NCI-H1105 treated with DMSO at 0.1 percent for 48 hours (cell line): Measurements from ENCODE around the gene CDKN2AIP.

Experiments
- DNase-seq: peaks from one replicate; lab custom pipeline; 2025; lab: John Stamatoyannopoulos, UW

Gene CDKN2AIP, protein sequence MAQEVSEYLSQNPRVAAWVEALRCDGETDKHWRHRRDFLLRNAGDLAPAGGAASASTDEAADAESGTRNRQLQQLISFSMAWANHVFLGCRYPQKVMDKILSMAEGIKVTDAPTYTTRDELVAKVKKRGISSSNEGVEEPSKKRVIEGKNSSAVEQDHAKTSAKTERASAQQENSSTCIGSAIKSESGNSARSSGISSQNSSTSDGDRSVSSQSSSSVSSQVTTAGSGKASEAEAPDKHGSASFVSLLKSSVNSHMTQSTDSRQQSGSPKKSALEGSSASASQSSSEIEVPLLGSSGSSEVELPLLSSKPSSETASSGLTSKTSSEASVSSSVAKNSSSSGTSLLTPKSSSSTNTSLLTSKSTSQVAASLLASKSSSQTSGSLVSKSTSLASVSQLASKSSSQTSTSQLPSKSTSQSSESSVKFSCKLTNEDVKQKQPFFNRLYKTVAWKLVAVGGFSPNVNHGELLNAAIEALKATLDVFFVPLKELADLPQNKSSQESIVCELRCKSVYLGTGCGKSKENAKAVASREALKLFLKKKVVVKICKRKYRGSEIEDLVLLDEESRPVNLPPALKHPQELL

DNA sequence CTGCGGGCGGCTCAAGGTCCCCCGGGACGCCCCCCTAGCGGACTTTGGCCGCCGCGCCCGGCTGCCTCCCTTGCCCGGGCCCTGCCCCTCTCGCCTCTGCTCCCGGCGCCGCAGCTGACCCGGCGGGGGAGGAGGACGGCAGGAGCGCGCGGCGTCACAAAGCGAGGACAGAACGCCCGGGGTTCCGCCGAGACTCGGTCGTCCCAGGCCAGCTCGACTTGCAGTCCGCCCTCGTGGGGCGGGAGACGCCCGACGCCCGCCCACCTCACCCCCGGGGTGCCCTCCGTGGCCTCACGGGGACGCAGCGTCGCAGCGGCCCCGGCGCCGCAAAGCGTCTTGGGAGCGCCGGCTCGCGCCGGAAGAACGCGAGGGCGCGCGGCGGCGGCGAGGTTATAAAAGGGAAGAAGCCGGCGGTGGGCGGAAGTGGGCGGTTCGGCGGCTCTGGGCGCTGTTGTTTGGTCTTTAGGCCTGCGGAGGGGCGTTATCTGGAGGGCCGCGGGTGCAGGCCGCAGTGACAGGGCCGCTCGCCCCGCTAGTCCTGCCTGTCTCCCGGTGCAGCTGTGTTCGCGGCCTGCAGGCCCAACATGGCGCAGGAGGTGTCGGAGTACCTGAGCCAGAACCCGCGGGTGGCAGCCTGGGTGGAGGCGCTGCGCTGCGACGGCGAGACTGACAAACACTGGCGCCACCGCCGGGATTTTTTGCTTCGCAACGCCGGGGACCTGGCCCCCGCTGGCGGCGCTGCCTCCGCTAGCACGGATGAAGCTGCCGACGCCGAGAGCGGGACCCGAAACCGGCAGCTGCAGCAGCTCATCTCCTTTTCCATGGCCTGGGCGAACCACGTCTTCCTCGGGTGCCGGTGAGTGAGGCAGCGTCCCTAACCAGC is at the start of gene CDKN2AIP:
Gene CDKN2AIP, plus strand, starts transcription at position 423 of the 883 bp plus-strand sequence. Its CDS starts 162 bp downstream, at position 585.
- DNase-seq: peak; percentile 79

DNA sequence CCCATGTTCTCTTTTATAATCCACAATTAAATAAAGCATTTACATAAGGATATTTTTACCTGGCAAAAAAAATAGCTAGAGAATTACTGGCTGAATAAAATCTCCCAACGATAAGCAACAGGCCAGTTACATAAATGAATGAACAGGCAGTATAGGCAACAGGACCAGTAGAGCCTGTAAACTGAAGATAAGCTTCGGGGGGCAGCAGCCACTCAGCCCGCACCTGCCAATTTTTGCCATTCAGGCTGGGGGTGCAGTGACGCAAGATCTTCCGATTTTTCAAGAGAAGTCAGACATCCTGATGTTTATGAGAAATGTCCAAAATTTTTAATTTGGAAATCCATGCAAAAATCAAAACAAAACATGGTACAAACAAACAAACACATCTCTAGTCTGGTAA is 49.0 kb upstream of the CDKN2AIP start:
- DNase-seq: no peak

DNA sequence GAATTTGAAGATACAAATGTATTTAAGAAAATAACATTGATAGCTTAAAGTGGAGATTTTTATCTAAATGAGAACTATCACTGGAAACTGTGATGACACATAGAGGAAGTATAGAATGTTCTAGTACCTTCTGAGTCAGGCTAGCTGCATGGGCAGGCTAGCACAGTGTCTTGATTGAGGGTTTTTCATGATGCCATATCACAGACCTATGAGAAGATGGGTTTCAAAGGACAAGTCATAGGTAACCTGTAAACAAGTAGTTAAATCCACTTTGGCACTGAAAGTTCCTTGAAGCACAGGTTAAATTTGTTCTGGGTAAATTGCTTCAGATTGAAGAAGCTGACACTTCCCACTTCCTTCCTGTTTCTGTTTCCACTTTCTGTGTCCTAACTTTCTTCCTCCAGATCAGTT is 48.2 kb upstream of the CDKN2AIP start:
- no peak for DNase-seq

DNA sequence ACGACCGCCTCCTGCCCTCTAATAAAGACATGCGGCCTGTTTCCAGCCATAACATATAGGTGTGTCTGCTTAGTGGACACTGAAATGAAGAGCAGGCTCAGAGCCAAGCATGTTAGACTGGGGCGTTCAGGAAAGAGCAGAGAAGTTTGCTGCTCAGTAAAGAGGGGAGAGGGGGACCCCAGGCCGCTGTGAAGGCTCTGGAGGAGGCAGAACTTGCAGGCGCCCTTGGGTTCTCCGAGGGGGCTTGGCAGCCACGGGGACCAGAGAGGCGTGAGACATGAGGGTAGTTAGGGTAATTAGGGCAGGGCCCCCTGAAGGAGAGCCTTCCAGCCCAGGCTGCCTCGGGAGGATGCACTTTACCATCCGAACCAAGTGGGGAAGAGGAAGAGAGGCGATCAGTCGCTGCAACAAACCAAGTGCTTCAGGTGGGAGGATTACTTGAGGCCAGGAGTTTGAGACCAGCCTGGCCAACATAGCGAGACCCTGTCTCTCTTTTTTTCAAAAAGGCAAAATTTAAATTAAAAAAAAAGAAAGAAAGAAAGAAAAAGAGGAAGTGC is 46.6 kb upstream of the CDKN2AIP start:
- no peak for DNase-seq

DNA sequence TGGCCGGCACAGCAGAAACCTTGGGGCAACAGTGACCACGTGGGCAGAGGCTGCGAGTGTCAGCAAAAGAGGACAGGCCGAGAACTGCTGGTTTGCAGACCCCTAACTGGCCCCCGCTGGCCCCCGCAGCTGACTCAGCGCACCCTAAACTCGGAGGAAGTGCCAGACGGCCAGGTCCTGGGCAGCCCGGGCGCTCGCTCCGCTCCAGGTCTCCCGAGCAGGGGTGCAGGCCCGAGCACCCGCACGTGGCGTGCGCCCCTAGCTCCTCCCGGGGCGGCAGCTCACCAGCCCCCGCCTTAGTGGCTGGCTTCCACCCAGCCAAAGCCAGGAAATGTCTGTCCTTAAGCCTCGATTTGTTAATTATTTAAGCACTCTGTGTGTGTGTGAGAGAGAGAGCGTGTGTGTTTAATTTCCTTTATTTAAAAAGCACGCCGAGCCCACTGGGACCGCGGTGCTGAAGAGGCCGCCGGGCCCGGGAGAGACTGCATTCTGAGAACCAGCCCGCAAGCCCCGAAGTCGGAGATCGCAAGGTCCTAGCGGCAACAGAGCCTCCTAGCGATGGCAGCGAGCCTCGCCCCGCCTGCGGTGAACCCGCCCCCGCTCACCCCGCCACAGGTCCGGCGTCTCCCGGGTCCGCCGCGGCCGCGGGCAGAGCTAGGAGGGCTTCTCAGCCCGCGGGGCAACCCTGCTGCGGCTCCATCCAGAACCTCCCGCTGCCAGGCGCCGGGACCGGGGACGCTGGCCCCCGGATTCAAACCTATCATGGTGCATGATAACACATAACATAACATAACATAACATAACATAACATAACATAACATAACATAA is 45.9 kb upstream of the CDKN2AIP start:
- DNase-seq: no peak

DNA sequence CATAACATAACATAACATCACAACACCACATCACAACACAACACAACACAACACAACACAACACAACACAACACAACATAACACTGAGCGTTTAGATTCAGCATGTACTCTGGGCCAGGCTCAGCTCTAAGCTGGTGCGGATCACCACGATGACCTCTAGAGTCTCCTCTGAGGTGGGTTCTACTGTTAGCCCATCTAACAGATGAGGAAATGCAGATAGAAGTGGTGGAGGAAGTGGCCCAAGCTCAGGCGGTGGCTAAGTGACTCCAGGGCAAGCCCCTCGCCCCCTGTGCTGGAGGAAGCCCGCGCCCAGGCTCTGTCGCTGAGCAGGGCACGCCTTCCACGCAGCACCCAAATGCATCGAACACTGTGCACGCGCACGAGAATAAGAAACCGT is 45.3 kb upstream of the CDKN2AIP start:
- DNase-seq: no peak

DNA sequence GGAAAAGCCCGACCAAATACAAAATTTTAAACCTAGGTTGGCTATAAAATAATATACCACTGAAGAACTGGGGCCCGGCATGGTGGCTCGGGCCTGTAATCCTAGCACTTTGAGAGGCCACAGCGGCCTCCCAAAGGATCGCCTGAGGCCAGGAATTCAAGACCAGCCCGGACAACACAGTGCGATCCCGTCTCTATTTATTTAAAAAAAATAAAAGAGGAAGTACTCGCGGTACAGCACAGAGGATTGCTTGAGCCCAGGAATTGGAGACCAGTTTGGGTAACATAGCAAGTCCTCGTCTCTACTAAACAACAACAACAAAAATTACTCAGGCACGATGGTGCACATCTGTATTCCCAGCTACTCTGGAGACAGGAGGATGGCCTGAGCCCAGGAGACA is 44.8 kb upstream of the CDKN2AIP start:
- DNase-seq: no peak

DNA sequence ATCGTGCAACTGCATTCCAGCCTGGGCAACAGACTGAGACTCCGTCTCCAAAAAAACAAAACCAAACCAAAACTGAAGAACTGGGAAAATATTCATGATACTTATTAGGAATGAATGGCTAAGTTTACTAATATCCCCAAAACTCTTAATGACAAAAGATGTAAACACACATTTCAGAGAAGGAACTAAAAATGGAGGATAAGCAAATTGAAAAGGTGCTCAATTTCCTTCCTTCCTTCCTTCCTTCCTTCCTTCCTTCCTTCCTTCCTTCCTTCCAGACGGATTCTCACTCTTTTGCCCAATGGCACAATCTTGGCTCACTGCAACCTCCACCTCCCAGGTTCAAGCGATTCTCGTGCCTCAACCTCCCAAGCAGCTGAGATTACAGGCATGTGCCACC is 44.4 kb upstream of the CDKN2AIP start:
- DNase-seq: no peak

DNA sequence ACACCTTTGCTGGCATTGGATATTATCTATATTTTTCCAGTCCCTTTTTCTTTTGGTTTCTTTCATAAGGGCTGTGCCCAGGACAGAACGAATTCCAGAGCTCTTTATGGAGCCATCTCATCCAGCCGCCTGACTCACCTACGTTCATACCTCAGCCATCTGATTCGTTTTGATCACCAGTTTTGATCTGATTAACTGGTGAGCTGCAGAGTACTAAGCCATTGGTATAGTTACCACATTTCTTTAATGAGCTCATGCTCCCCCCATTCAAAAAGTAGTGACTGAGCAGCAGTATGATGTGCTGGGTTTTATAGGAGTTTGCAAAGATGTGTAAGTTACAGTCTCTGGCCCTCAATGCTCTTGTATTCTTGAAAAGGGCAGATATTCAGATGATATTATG is 43.0 kb upstream of the CDKN2AIP start:
- DNase-seq: no peak

DNA sequence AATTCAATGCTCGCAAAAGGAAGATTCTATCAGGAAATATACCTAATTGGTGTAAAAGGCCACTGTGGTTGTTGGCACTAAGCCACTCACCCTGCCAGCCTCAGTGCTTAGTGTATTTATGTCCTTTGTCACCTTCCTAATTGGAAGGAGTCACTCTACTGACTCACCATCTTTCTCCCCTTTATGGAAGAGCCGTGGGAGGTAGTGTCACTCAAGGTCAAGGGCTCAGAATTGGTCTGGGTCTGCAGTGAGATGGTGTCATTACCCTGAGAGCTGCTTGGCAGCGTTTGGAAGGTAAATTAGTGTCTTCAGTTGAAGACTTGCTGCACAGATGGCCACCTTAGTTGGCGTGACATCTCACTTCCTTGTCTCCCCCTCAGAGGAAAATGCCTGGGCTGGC is 41.7 kb upstream of the CDKN2AIP start:
- DNase-seq: peak; percentile 27

DNA sequence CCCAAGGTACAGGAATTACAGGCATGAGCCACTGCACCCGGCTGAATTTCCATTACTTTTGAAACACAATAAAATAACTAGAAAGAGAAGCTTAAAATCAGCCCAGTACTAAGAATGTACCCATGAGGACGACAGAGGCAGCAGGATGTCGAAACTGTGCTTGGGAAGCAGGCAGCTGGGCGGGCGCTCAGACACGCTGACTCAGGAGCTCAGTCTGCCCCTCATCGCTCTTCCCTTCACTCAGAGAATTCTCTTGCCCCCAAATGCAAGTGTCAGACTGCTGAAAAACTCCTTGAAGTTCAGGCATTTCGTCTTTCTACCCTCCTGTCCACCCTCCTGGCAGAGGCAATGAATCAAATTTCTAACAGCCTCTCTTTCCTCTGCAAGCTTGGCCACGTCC is 41.0 kb upstream of the CDKN2AIP start:
- DNase-seq: no peak

DNA sequence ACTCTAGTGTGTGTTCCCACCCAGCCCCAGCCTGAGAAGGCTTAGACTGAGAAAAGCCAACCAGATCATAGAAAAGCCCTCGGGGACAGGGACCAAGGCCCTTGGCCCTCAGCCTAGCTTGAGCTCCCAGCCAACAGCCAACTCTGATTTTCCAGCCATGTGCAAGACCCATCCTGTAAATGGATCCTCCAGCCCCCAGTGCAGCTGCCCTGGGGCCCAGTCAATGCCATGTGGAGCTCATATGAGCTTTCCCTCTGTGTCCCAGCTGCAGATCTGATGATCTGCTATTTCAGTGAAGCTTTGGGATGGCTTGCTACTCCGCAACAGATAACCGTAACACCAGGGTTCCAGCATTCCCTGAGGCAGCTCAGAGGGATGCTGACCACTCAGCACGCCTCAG is 40.5 kb upstream of the CDKN2AIP start:
- DNase-seq: no peak

DNA sequence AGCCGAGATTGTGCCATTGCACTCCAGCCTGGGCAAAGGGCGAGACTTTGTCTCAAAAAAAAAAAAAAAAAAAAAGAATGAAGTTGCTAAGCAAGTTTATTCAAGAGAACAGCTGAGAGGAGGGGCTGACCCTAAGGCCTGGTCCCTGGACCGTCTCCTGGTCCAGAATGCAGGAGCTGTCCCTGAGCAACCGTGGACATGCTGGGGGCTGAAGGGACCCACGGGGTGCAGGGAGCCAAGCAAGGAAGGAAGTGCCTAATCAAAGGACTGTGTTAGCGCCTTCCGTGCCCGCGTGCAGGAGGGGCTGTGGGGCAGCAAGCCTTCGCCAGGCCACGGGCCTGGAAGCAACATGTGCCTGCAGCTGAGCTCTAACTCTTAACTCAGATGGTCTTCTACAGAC is 39.1 kb upstream of the CDKN2AIP start:
- no peak for DNase-seq

DNA sequence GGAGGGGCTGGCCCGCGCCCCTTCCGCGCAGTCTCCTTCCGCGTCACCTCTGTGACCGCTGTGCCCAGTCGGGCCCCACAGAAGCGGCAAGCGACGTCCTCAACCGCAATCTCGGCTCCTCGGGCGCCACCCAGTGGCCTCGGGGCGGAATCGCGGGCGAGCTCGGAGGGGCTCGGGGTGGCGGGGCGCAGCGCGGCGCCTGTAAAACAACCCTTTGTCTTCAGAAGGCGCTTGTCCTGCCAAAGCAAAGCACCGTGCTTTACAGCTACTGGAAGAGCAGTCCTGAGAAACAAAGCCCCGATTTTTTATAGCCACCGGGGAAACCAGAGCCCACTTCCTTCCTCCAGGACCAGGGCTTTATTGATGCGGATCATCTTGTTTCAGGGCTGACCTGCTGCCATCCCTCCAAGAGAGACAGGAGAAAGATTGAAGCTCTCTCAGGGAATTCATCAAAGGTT is 37.3 kb upstream of the CDKN2AIP start:
- peak; percentile 68 for DNase-seq

DNA sequence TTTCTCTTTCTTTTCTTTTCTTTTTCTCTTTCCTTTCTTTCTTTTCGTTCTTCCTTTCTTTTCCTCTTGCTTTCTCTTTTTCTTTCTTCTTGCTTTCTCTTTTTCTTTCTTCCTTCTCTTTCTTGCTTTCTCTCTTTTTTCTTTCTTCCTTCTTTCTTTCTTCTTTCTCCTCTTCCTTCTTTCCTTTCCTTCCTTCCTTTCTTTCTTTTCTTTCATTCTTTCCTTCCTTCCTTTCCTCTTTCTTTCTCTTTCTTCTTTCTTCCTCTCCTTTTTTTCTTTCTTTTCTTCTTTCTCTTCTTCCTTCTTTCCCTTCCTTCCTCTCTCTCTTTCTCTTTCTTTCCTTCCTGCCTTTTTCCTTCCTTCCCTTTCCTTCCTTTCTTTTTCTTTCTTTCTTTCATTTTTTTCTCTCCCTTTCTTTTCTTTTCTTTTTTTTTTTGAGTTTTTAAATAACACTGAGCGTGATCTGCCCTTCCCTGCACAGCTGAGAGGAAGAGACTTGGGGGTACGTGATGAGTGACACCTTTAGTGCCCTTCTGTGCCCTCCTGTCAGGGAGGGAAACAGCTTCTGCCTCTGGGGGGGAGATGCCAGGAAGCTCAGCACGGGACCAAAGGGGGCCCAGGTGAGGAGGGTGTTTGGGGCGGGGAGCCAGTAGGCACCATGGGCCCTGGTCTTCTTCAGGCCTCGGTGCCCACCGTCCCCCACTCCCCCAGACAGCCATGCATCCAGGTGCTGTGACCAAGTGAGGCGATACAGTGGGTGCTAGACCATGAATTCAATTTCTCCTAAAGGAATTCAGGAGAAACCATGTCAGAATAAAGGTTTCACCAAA is 36.6 kb upstream of the CDKN2AIP start:
- DNase-seq: no peak

DNA sequence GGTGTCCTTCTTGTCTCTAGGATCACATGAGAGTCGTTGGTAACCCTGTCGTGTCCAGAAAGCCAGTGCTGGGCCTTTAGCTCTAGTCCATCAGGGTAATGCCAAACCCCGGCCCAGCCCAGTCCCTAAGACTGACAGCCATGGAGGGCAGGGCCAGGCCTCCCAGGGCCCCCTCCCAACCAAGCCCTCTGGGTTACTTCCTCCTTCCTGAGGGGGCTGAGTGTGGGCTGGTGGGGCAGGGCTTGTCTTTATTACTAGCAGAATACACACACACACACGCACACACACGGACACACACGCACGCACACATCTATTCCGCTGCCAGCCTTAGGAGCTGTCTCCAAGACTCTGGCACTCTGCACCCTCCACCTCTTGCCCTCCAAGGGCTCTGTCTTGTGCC is 35.6 kb upstream of the CDKN2AIP start:
- no peak for DNase-seq

DNA sequence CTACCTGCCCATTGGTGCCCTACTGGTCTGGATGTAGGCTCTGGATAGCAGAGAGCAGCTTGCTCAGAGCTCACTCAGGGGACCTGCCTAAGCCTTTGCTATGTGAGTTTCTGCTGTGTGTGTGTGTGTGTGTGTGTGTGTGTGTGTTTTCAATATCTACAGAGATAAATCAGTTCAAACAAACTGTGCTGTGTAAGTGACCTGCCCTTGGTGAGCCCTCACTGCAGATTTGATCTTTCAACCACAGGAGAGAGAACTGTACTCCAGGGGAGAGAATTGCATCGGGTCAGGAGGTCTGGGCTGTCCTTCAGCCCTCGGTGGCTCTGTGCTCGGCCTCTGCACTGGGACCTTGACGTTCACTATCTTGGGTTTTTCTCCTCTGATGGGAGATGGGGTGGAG is 35.0 kb upstream of the CDKN2AIP start:
- no peak for DNase-seq

DNA sequence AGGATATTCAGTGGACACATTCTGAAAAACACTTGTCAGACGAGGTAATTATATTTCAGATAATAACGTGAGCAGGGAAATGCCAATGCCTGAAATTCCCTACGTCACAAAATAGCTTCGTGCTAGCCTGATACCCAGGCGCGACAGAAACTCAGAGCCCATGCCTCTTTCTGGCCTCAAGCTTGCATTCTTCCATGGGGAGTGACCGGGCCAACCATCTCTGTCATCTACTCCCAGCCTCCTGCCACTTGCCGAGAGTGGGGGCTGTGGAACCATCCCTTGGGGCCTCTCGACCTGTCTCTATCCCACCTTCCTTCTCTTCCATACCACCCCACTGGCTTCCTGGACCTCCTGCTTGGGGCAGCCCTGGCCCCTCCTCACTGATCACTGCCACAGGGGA is 34.5 kb upstream of the CDKN2AIP start:
- no peak for DNase-seq

DNA sequence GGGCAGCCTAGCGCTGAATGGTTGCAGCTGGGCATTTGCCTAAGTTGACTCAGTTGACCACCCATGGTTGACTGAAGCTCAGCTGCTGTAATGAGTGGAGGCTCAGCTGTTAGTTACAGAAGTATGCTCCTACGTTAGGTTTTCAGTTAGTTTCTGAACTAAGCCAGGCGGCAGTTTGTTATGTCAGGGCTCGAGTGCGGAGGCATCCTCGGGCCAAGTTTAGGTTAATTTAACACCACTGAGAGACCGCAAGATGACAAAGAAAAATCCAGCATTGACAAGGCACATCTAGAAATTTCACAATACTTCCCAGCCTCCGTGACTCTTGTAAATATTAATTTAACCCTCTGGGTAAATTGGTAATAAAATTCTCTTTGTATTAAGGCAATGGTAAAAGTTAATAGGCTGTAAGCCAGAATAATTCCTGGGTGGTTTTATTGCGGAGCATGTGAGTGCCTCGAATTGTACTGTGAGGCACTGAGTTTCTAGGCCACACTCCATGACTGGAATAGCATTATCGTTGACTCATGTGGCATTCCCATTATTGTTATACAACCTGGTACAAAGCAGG is 33.1 kb upstream of the CDKN2AIP start:
- DNase-seq: no peak

DNA sequence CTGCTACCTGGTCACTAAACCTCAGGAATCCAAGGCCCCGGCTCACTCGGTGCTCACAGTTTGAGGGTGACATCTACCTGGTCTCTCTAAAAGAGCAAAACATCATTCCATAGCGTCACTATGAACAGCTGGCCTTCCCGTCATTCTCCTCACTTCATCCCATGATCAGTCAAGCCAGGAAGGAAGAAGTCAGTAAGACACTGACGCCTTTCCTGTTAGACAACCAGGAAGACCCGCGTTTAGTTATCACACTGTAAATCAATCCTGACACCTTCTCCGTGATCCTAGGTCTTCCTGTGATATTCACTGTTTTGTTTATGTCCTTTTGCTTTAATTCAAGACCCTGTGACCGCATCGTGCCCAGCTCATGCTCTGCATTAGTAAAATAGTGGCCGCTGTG is 31.6 kb upstream of the CDKN2AIP start:
- DNase-seq: no peak
